Activated CD4-positive, alpha-beta T cell treated with anti-CD3 and anti-CD28 coated beads for 24 hours (primary cell): Measurements from ENCODE around the gene IL1B.

ENCODE experiments used
- DNase-seq, 2 donors: peaks; one replicate each; pipeline ENCODE4 v3.0.0-alpha.2; 2020; ENCODE audit warnings: low read depth in 2 of 2

The IL1B gene

GRCh38 chr2:112783187-112783714 is 53.3 kb downstream of the IL1B start:
- no peak for DNase-seq

- no peak for DNase-seq
Observed at GRCh38 chr2:112782234-112782799, 54.3 kb downstream of the IL1B start.
